OCI-LY7 (cell line): ENCODE data around the gene PDRG1.
"Not testable (repeated sequence)": the region's sequence is repeated elsewhere in the genome, so short reads cannot be mapped to it uniquely, and the experiment has no call there.

Source experiments
- CTCF ChIP-seq: fragments of 200-600 bp; sonication (generic); conservative IDR thresholded peaks from 2 replicates; pipeline ENCODE4 v1.5.1; 2014; ENCODE audit warnings: mild to moderate bottlenecking, antibody characterized with exemption, low read length, moderate library complexity, mixed read lengths
- EZH2phosphoT487 ChIP-seq: fragments of 200-600 bp; sonication (generic); IDR thresholded peaks from 2 replicates; pipeline ENCODE4 v1.6.1; 2018; ENCODE audit warnings: low read depth, borderline replicate concordance, mild to moderate bottlenecking, mixed run types, antibody characterized with exemption, low read length, moderate library complexity, mixed read lengths

DNA sequence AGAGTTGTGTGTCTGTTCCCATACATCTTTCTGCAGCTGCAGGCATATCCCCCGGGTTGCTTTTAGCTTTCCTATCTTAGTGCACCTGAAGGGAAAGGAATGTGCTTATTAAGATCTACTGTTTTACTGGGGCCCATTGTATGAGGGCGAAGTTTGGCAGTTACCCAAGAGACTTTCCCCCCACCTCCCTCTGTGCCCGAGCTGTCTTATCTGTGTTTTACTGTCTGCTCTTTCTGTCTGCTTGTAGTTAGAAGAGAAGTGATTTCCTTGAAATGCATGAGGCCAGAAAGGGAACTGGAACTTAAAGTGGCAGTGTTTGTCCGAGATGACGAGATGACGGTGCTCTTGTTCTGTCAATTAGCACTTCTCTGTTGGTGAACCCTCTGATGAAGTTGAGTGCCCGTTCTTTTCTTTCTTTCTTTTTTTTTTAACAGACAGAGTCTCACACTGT lies 33.9 kb downstream of the PDRG1 start:
- not testable (repeated sequence) for TF ChIP-seq CTCF, EZH2phosphoT487
